NK-92 (cell line): ENCODE results near the gene CCBE1.
"Not testable (repeated sequence)": the region's sequence is repeated elsewhere in the genome, so short reads cannot be mapped to it uniquely, and the experiment has no call there.

Experiments used
- DNase-seq: peaks from one replicate; lab custom pipeline; 2025; ENCODE audit not compliant: unreplicated experiment; lab: John Stamatoyannopoulos, UW

CCBE1 gene

GRCh38 chr18:59685501-59685900, 11.7 kb downstream of the CCBE1 start:
- no peak for DNase-seq

DNA sequence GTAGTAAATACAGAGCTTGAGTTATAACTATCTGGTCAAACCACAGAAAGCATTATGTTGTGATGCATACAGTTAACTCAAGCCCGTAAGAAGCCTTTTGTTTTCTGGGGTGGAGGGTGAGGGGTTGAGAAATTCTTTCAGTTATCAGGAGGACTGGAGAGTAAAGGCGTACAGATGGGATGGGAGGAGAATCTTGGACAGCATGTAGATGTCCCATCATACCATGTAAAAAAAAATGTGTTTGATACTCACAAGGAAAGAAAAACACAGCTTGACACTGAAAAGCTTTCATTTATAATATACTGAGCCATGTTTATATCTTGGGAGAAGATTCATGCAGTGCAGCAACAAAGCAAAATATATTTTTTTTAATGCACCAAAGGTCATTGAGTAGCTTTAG, 12.4 kb downstream of the CCBE1 start:
- no peak for DNase-seq

GRCh38 chr18:59681521-59682004, 15.7 kb downstream of the CCBE1 start:
- no peak for DNase-seq

GRCh38 chr18:59681051-59681450, 16.2 kb downstream of the CCBE1 start:
- DNase-seq, result no peak

DNA sequence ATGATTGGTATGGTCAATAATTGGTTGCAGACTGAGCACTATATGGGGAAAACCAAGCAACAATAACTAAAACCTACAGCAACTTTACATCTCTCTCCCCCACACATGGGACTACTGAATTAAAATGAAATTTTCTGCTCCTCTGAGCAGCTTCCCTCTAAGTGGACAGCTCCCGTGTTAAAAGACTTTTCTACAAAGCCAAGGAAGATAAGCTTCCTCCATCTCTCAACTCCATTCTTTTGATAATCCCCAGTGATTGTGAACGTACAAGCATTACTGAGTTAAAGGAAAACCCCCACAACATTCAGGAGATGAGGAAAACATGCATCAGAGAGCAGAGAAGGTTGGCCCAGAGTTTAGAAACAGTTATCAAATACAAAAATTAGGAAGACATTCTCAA, 21.9 kb downstream of the CCBE1 start:
- no peak for DNase-seq

DNA sequence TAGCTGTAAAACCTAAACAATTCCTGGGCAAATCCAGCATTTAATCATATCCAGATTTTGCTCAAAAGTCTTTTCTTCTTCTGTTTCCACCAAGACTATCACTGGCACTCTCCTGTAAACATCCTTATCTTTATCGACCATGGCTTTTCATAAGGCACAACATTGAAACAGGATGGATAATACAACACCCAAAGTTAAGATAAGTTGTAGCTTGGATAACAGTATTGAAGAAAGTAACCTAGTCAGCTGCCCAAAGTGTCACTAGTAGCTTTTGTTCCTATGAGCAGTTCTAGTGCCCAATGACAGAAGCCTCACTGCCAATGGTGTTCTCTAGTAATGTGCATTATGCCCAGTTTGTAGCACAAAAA, 22.3 kb downstream of the CCBE1 start:
- DNase-seq, result no peak

GRCh38 chr18:59674186-59674902, 22.9 kb downstream of the CCBE1 start:
- DNase-seq, result no peak

GRCh38 chr18:59672235-59672711, 24.9 kb downstream of the CCBE1 start:
- no peak for DNase-seq

- DNase-seq, result no peak
These were observed 25.7 kb downstream of the CCBE1 start for GRCh38 chr18:59671551-59671950.

- DNase-seq, result no peak
These were observed 27.2 kb downstream of the CCBE1 start for GRCh38 chr18:59669872-59670657.

- DNase-seq, result no peak
These were observed 29.7 kb downstream of the CCBE1 start for GRCh38 chr18:59667488-59667887.

DNA sequence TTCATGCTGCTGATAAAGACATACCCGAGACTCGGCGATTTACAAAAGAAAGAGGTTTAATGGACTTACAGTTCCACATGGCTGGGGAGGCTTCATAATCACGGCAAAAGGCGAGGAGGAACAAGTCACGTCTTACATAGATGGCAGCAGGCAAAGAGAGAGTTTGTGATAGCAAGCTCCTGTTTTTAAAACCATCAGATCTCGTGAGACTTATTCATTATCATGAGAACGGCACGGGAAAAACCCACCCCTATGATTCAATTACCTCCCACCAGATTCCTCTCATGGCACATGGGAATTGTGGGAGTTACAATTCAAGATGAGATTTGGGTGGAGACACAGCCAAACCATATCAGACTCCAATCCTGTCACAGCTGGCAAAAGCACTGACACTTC, 31.2 kb downstream of the CCBE1 start:
- not testable (repeated sequence) for DNase-seq

GRCh38 chr18:59665057-59666006, 31.9 kb downstream of the CCBE1 start:
- DNase-seq, result no peak

- DNase-seq, result no peak
These were observed 32.9 kb downstream of the CCBE1 start for GRCh38 chr18:59664329-59664728.

DNA sequence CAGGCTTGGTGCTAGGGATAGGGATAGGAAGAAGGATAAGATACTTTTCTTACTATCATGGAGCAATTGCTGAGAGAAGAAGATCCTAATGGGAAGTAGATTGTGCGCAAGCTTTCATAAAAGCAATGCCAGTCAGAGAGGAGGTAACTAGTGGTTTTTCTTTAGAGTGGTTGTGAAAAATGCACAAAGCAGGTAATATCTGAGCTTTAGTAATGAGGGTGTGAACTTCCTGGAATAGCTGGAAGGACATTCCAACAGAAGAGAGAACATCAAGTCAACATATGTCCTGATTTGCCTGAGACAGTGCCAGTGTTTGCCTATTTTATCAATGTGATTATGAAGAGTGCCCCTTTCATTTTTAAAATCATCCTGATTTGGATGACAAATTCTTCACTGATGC, 34.1 kb downstream of the CCBE1 start:
- DNase-seq, result no peak

- no peak for DNase-seq
These were observed 35.1 kb downstream of the CCBE1 start for GRCh38 chr18:59661891-59662701.

DNA sequence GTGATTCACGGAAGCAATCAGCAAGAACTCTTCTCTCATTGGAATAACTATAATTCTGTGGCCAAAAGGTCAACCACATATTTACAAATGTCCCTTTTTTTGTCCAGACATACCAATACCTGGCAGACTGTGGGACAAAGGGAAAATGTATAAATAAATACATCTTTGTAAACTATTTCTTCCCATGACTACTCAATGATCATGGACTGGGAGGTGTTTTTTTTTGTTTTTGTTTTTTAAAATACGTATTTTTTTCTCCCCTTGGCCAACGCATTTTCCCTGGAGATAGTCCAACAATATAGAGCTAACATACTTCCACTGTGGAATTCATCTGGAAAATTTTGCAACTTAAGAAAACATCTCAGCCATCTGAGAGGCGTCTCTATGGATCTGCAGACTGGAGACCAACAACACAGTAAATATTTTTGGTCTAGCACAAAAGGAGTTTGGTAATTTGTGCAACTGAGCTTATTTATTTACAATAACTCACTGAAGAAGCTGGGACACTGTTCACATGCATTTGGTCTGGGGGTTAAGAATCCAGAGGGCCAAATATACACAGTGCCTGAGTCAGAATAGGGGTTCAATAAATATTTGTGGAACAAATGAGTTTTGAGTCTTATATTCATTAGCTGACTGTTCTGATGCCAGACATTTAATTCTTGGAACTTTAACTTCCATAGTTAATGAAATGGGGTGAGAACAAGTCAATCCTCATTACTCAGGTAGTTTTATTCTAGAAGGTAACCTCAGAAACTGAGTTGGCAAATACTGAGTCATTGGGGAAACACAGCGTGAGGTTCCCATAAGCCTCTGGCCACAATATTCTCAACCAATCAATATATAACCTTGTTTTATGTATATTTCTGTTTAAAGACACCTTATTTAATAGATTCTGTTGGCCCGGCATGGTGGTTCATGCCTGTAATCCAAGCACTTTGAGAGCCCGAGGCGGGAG, 36.2 kb downstream of the CCBE1 start:
- no peak for DNase-seq

- no peak for DNase-seq
These were observed 36.9 kb downstream of the CCBE1 start for GRCh38 chr18:59660366-59660765.

- no peak for DNase-seq
These were observed 37.6 kb downstream of the CCBE1 start for GRCh38 chr18:59659508-59660170.
